GM18868 (cell line): ENCODE data around the gene SRP72.
"Not testable (repeated sequence)": the region's sequence is repeated elsewhere in the genome, so short reads cannot be mapped to it uniquely, and the experiment has no call there.

ENCODE experiments used
- ATAC-seq: cut with Tn5 transposase; IDR thresholded peaks from one replicate; pipeline ENCODE4 v1.9.1; 2021; ENCODE audit warnings: mild to moderate bottlenecking, moderate library complexity; ENCODE audit not compliant: unreplicated experiment

The SRP72 gene

GRCh38 chr4:56467284-56468096 lies at the start of gene SRP72:
Gene SRP72, plus strand, starts transcription at chr4:56467617. Its CDS starts 19 bp downstream, at chr4:56467636.
- ATAC-seq: peak; percentile 93

- no peak for ATAC-seq
Observed at GRCh38 chr4:56424176-56424575, 43.2 kb upstream of the SRP72 start.

- no peak for ATAC-seq
Observed at GRCh38 chr4:56424697-56425514, 42.5 kb upstream of the SRP72 start.

- ATAC-seq: no peak
Observed at GRCh38 chr4:56425518-56425917, 41.9 kb upstream of the SRP72 start.

- peak; percentile 70 for ATAC-seq
Observed at GRCh38 chr4:56426273-56426672, 41.1 kb upstream of the SRP72 start.

- no peak for ATAC-seq
Observed at GRCh38 chr4:56427179-56427578, 40.2 kb upstream of the SRP72 start.

- ATAC-seq: no peak
Observed at GRCh38 chr4:56430203-56430602, 37.2 kb upstream of the SRP72 start.

- no peak for ATAC-seq
Observed at GRCh38 chr4:56433280-56433679, 34.1 kb upstream of the SRP72 start.

GRCh38 chr4:56434599-56435139 lies 32.7 kb upstream of the SRP72 start:
- ATAC-seq: peak; percentile 7

GRCh38 chr4:56435140-56435926 lies 32.1 kb upstream of the SRP72 start, which contains the start of gene PPAT:
Gene PPAT, minus strand, starts transcription at chr4:56435615. Its CDS starts 138 bp downstream, at chr4:56435477.
- ATAC-seq: peak; percentile 77

GRCh38 chr4:56438766-56439165 lies 28.7 kb upstream of the SRP72 start:
- no peak for ATAC-seq

- no peak for ATAC-seq
Observed at GRCh38 chr4:56440983-56441382, 26.4 kb upstream of the SRP72 start.

- no peak for ATAC-seq
Observed at GRCh38 chr4:56444719-56445118, 22.7 kb upstream of the SRP72 start.

GRCh38 chr4:56445699-56446098 lies 21.7 kb upstream of the SRP72 start:
- ATAC-seq: no peak

- ATAC-seq: no peak
Observed at GRCh38 chr4:56448301-56448700, 19.1 kb upstream of the SRP72 start.

- not testable (repeated sequence) for ATAC-seq
Observed at GRCh38 chr4:56449475-56449874, 17.9 kb upstream of the SRP72 start.

- no peak for ATAC-seq
Observed at GRCh38 chr4:56450342-56450741, 17.1 kb upstream of the SRP72 start.

- ATAC-seq: no peak
Observed at GRCh38 chr4:56460085-56460484, 7.3 kb upstream of the SRP72 start.

- ATAC-seq: no peak
Observed at GRCh38 chr4:56462157-56462556, 5.3 kb upstream of the SRP72 start.

GRCh38 chr4:56463711-56464110 lies 3.7 kb upstream of the SRP72 start:
- ATAC-seq: no peak

GRCh38 chr4:56464581-56464980 lies 2.8 kb upstream of the SRP72 start:
- no peak for ATAC-seq
